Glutamatergic neuron (in vitro differentiated cells): ENCODE data around the gene SLC22A2. TPM values are rescaled to one million over a fixed set of nuclear protein-coding genes. Genes with fewer than 3 reads are reported as not detected.

Experiments
- DNase-seq: peaks from one replicate; pipeline ENCODE4 v3.0.0; 2022
- H3K27ac Mint-ChIP-seq: one replicate; pipeline ENCODE4 v1.8.0; 2020; ENCODE audit warnings: mild to moderate bottlenecking, mixed read lengths, inconsistent platforms; ENCODE audit not compliant: unreplicated experiment
- H3K27me3 Mint-ChIP-seq: one replicate; pipeline ENCODE4 v1.8.0; 2020; ENCODE audit warnings: mild to moderate bottlenecking, moderate library complexity, mixed read lengths, inconsistent platforms; ENCODE audit not compliant: unreplicated experiment
- H3K36me3 Mint-ChIP-seq: one replicate; pipeline ENCODE4 v1.8.0; 2020; ENCODE audit warnings: mild to moderate bottlenecking, mixed read lengths, inconsistent platforms; ENCODE audit not compliant: unreplicated experiment
- H3K4me1 Mint-ChIP-seq: one replicate; pipeline ENCODE4 v1.8.0; 2020; ENCODE audit warnings: mild to moderate bottlenecking, low read depth, mixed read lengths, inconsistent platforms; ENCODE audit not compliant: unreplicated experiment
- H3K4me3 Mint-ChIP-seq: one replicate; pipeline ENCODE4 v1.8.0; 2020; ENCODE audit warnings: mild to moderate bottlenecking, mixed read lengths, inconsistent platforms; ENCODE audit not compliant: unreplicated experiment
- H3K9me3 Mint-ChIP-seq: one replicate; pipeline ENCODE4 v1.8.0; 2020; ENCODE audit warnings: mild to moderate bottlenecking, moderate library complexity, mixed read lengths, inconsistent platforms; ENCODE audit not compliant: unreplicated experiment
- CTCF ChIP-seq: fragments of 200-600 bp; sonication (generic); IDR thresholded peaks from one replicate; pipeline ENCODE4 v1.5.0; 2021; ENCODE audit not compliant: partially characterized antibody, unreplicated experiment
- total RNA-seq: library from RNA; stranded (reverse); fragmentation: NEBNext Ultra II Directional; extraction: Animal tissue kit (Norgen Biotek cat#: 25700); gene quantifications from one replicate; pipeline ENCODE4 v1.2.1, GENCODE V29; 2021; ENCODE audit not compliant: unreplicated experiment

SLC22A2 gene
- total RNA-seq, 1 donor from 2014 or later, result not detected

GRCh38 chr6:160278311-160278710 is 19.7 kb upstream of the SLC22A2 start:
- no peaks in the 10 kb centered on the region for H3K36me3 Mint-ChIP-seq
- TF ChIP-seq CTCF, result no peak
- H3K27me3 Mint-ChIP-seq, result peaks cover 3% of the 10 kb centered on the region
- no peak for DNase-seq
- H3K4me3 Mint-ChIP-seq, result no peak overlapping the region
- no peaks in the 10 kb centered on the region for H3K4me1 Mint-ChIP-seq
- H3K27ac Mint-ChIP-seq, result no peak overlapping the region
- peaks cover 2% of the 10 kb centered on the region for H3K9me3 Mint-ChIP-seq

- no peak for TF ChIP-seq CTCF
- Mint-ChIP-seq H3K4me3 (no peak overlapping the region), H3K9me3 (peaks cover 2% of the 10 kb centered on the region), H3K36me3 (no peaks in the 10 kb centered on the region), H3K27ac (no peak overlapping the region), H3K27me3 (peaks cover 3% of the 10 kb centered on the region), H3K4me1 (no peaks in the 10 kb centered on the region)
- no peak for DNase-seq
Observed at GRCh38 chr6:160277546-160277945, 18.9 kb upstream of the SLC22A2 start.

- H3K4me3 Mint-ChIP-seq, result no peak overlapping the region
- no peaks in the 10 kb centered on the region for H3K4me1 Mint-ChIP-seq
- peaks cover 3% of the 10 kb centered on the region for H3K27me3 Mint-ChIP-seq
- no peak for TF ChIP-seq CTCF
- no peaks in the 10 kb centered on the region for H3K36me3 Mint-ChIP-seq
- peaks cover 2% of the 10 kb centered on the region for H3K9me3 Mint-ChIP-seq
- no peak overlapping the region for H3K27ac Mint-ChIP-seq
- DNase-seq, result no peak
Observed at GRCh38 chr6:160277144-160277543, 18.5 kb upstream of the SLC22A2 start.

GRCh38 chr6:160276126-160276525 is 17.5 kb upstream of the SLC22A2 start:
- Mint-ChIP-seq H3K27ac (no peak overlapping the region), H3K36me3 (no peaks in the 10 kb centered on the region), H3K4me3 (no peak overlapping the region), H3K9me3 (peaks cover 2% of the 10 kb centered on the region), H3K27me3 (peaks cover 3% of the 10 kb centered on the region), H3K4me1 (no peaks in the 10 kb centered on the region)
- DNase-seq, result no peak
- TF ChIP-seq CTCF, result no peak

GRCh38 chr6:160275511-160276003 is 16.9 kb upstream of the SLC22A2 start:
- TF ChIP-seq CTCF, result no peak
- H3K4me3 Mint-ChIP-seq, result no peak overlapping the region
- no peak for DNase-seq
- H3K27me3 Mint-ChIP-seq, result peaks cover 3% of the 10 kb centered on the region
- no peaks in the 10 kb centered on the region for H3K36me3 Mint-ChIP-seq
- H3K4me1 Mint-ChIP-seq, result no peaks in the 10 kb centered on the region
- H3K27ac Mint-ChIP-seq, result no peak overlapping the region
- peaks cover 2% of the 10 kb centered on the region for H3K9me3 Mint-ChIP-seq
